OCI-LY1 (cell line): ENCODE results near the gene SLC9A8.
"Not testable (repeated sequence)": the region's sequence is repeated elsewhere in the genome, so short reads cannot be mapped to it uniquely, and the experiment has no call there.

Experiments
- EZH2 ChIP-seq: fragments of 200-600 bp; sonication (generic), shearing (Covaris generic); IDR thresholded peaks from 2 replicates; pipeline ENCODE4 v1.8.0; 2017; ENCODE audit warnings: borderline replicate concordance, mixed run types, mild to moderate bottlenecking, antibody characterized with exemption, low read length, moderate library complexity, mixed read lengths
- TF ChIP-seq, protein P1 (sequence below): fragments of 200-600 bp; sonication (generic), shearing (Covaris generic); IDR thresholded peaks from 2 replicates; pipeline ENCODE4 v1.5.1; 2017; ENCODE audit warnings: mild to moderate bottlenecking, antibody characterized with exemption, low read length, moderate library complexity, mixed read lengths

DNA sequence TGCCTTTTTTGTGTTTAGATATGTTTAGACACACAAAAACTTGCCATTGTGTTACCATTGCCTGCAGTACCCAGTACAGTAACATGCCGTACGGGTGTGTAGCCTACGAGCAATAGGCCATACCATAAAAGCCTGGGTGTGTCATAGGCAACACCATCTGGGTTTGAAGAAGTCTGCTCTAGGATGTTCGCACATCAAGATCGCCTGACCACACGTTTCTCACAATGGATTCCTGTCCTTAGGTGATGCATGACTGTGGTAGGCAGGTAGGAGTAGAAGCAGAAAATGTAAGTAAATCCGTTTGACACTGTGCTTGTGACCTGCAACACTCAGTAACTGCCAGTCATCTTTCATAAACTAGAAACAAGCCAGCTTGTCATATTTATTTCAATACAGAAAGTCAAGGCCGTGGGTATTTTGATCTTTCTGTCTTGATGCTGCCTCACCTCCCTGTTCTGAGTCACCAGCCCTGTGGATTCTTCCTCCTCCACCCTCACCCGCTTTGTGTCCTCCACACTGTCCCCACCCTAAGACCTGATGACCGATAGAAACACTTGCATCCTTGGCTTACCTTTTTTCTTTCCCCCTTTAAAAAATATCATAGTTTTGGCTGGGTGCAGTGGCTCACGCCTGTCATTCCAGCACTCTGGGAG is 7.3 kb upstream of the SLC9A8 start:
- TF ChIP-seq, protein P1, sequence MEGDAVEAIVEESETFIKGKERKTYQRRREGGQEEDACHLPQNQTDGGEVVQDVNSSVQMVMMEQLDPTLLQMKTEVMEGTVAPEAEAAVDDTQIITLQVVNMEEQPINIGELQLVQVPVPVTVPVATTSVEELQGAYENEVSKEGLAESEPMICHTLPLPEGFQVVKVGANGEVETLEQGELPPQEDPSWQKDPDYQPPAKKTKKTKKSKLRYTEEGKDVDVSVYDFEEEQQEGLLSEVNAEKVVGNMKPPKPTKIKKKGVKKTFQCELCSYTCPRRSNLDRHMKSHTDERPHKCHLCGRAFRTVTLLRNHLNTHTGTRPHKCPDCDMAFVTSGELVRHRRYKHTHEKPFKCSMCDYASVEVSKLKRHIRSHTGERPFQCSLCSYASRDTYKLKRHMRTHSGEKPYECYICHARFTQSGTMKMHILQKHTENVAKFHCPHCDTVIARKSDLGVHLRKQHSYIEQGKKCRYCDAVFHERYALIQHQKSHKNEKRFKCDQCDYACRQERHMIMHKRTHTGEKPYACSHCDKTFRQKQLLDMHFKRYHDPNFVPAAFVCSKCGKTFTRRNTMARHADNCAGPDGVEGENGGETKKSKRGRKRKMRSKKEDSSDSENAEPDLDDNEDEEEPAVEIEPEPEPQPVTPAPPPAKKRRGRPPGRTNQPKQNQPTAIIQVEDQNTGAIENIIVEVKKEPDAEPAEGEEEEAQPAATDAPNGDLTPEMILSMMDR: not testable (repeated sequence)
- not testable (repeated sequence) for TF ChIP-seq EZH2
